HepG2 (cell line): Measurements from ENCODE around the gene LCN12. TPM values are rescaled to one million over a fixed set of nuclear protein-coding genes. Genes with fewer than 3 reads are reported as not detected.

Experiments
- ATAC-seq: fragments of 200-7000 bp; cut with Tn5 transposase; 3 replicates; pipeline ENCODE4 v1.9.1; 2020; ENCODE audit warnings: mild to moderate bottlenecking, moderate library complexity
- BruUV-seq: library from RNA; stranded (reverse); fragments of 400-500 nt; replicated peaks from 2 replicates; lab custom pipeline; 2021; lab: Mats Ljungman, UMichigan
- CTCF ChIA-PET: fragments of 300-600 bp; formaldehyde crosslinking; extraction: SDS; loops from one replicate; lab custom pipeline; 2021; ENCODE audit warnings: low total read pairs, inconsistent platforms, low intra/inter-chr PET ratio; lab: Yijun Ruan, JAX
- POLR2A ChIA-PET: fragments of 350-600 bp; sonication (Branson Sonifier 250); formaldehyde crosslinking; loops from one replicate; lab custom pipeline; 2020; ENCODE audit warnings: antibody characterized with exemption, inconsistent platforms; lab: Yijun Ruan, JAX
- DNase-seq: peaks from one replicate; pipeline ENCODE4 v3.0.0-alpha.2; 2015; ENCODE audit warnings: low spot score
- FAIRE-seq: peaks from 3 replicates; lab custom pipeline; 2011; peaks lifted over from hg19 to GRCh38; lab: Jason Lieb, UNC
- H2AFZ ChIP-seq: one replicate; pipeline ENCODE4 v1.6.1; 2011; ENCODE audit warnings: low read length, inconsistent platforms
- H3K27ac ChIP-seq: fragments of 300-600 bp; 3 replicates; pipeline ENCODE4 v1.8.0; 2011; ENCODE audit warnings: mixed run types, mild to moderate bottlenecking, mixed read lengths, low read length, inconsistent platforms; ENCODE audit not compliant: insufficient read depth; ENCODE audit errors: extremely low read length
- H3K27me3 ChIP-seq, 2 experiments: fragments of 200-600 bp in 1 of 2; 2 replicates in 1 of 2; 3 replicates in 1 of 2; pipeline versions ENCODE4 v1.6.0 to v1.8.0; 2011; ENCODE audit warnings: low read length in 2 of 2, mild to moderate bottlenecking in 2 of 2, moderate library complexity in 2 of 2, inconsistent platforms in 1 of 2; ENCODE audit not compliant: insufficient read depth in 2 of 2, control insufficient read depth in 1 of 2
- H3K36me3 ChIP-seq, 2 experiments: fragments of 200-600 bp in 1 of 2; replicated peaks in 1 of 2; 2 replicates in 1 of 2; 3 replicates in 1 of 2; pipeline versions ENCODE4 v1.5.1 to v1.8.0; 2011; ENCODE audit warnings: low read length in 2 of 2, inconsistent platforms in 1 of 2; ENCODE audit not compliant: insufficient read depth in 2 of 2, control insufficient read depth in 1 of 2
- H3K4me1 ChIP-seq: 2 replicates; pipeline ENCODE4 v1.5.1; 2012; ENCODE audit warnings: low read length, inconsistent platforms; ENCODE audit not compliant: insufficient read depth
- H3K4me2 ChIP-seq: 2 replicates; pipeline ENCODE4 v1.6.0; 2011; ENCODE audit warnings: low read depth, low read length, inconsistent platforms
- H3K4me3 ChIP-seq, 3 experiments: fragments of 200-600 bp in 1 of 3; sonication (generic), shearing (Covaris generic) in 1 of 3; replicated peaks in 1 of 3; 2 replicates each; pipeline ENCODE4 v1.5.1; 2011 to 2016; ENCODE audit warnings: low read length in 3 of 3, inconsistent platforms in 2 of 3, low read depth in 2 of 3, mild to moderate bottlenecking in 2 of 3, control low read depth in 1 of 3, mixed read lengths in 1 of 3; ENCODE audit not compliant: insufficient read depth in 1 of 3
- H3K79me2 ChIP-seq: one replicate; pipeline ENCODE4 v1.6.1; 2011; ENCODE audit warnings: low read length, inconsistent platforms; ENCODE audit not compliant: insufficient read depth
- H3K9ac ChIP-seq: 2 replicates; pipeline ENCODE4 v1.6.0; 2011; ENCODE audit warnings: mild to moderate bottlenecking, low read depth, low read length, inconsistent platforms; ENCODE audit not compliant: insufficient read depth
- H3K9me3 ChIP-seq: 2 replicates; pipeline ENCODE4 v1.5.1; 2012; ENCODE audit warnings: mild to moderate bottlenecking, low read length
- H4K20me1 ChIP-seq: 2 replicates; pipeline ENCODE4 v1.6.0; 2011; ENCODE audit warnings: inconsistent platforms, mild to moderate bottlenecking, low read length, moderate library complexity; ENCODE audit not compliant: insufficient read depth
- AGO2 ChIP-seq: fragments of 200-400 bp; formaldehyde crosslinking; optimal IDR thresholded peaks from 2 replicates; pipeline ENCODE3; 2017; ENCODE audit warnings: mild to moderate bottlenecking, low read depth, low read length, moderate library complexity
- CREBL2 ChIP-seq: sonication (generic); formaldehyde crosslinking; IDR thresholded peaks from 2 replicates; pipeline ENCODE4 v1.8.1; 2023; ENCODE audit warnings: missing genetic modification reagents, mild to moderate bottlenecking, borderline replicate concordance
- HMGXB4 ChIP-seq, 2 experiments: sonication (generic) in 1 of 2; formaldehyde crosslinking in 1 of 2; IDR thresholded peaks; 2 replicates each; pipeline versions ENCODE4 v1.4.0 to v1.6.1; 2018 to 2020; ENCODE audit warnings: missing genetic modification reagents in 2 of 2, borderline replicate concordance in 1 of 2, low read depth in 1 of 2, mild to moderate bottlenecking in 1 of 2, missing biosample characterization in 1 of 2
- IKZF4 ChIP-seq: sonication (generic); formaldehyde crosslinking; IDR thresholded peaks from 2 replicates; pipeline ENCODE4 v1.5.1; 2020; ENCODE audit warnings: borderline replicate concordance, mild to moderate bottlenecking, low read depth, missing genetic modification reagents; ENCODE audit errors: not compliant biosample characterization
- KDM2A ChIP-seq: sonication (generic); formaldehyde crosslinking; IDR thresholded peaks from 2 replicates; pipeline ENCODE4 v1.4.0; 2020; ENCODE audit warnings: low read depth, missing genetic modification reagents, borderline replicate concordance
- RBFOX2 ChIP-seq: fragments of 200-400 bp; formaldehyde crosslinking; IDR thresholded peaks from 2 replicates; pipeline ENCODE4 v1.6.1; 2017; ENCODE audit warnings: low read depth, mild to moderate bottlenecking, low read length
- RCOR2 ChIP-seq: IDR thresholded peaks from 2 replicates; pipeline ENCODE4 v1.6.1; 2016; ENCODE audit warnings: missing biosample characterization, missing genetic modification reagents
- TRIM22 ChIP-seq: fragments of 450-650 bp; IDR thresholded peaks from 2 replicates; pipeline ENCODE4 v1.6.1; 2017
- ZBTB33 ChIP-seq: sonication (generic); formaldehyde crosslinking; IDR thresholded peaks from 2 replicates; pipeline ENCODE4 v1.4.0; 2020; ENCODE audit warnings: missing genetic modification reagents
- ZFX ChIP-seq: sonication (generic); formaldehyde crosslinking; IDR thresholded peaks from 2 replicates; pipeline ENCODE4 v1.4.0; 2020; ENCODE audit warnings: mild to moderate bottlenecking, low read depth, missing genetic modification reagents, moderate library complexity
- ZKSCAN5 ChIP-seq: sonication (generic); formaldehyde crosslinking; IDR thresholded peaks from 2 replicates; pipeline ENCODE4 v1.5.1; 2020; ENCODE audit warnings: mild to moderate bottlenecking, missing genetic modification reagents
- ZNF160 ChIP-seq: sonication (generic); formaldehyde crosslinking; IDR thresholded peaks from 2 replicates; pipeline ENCODE4 v1.8.0; 2022; ENCODE audit warnings: mild to moderate bottlenecking, inconsistent platforms, missing genetic modification reagents
- ZNF18 ChIP-seq: sonication (generic); formaldehyde crosslinking; IDR thresholded peaks from 2 replicates; pipeline ENCODE4 v1.8.0; 2022; ENCODE audit warnings: mild to moderate bottlenecking, missing genetic modification reagents; ENCODE audit not compliant: insufficient replicate concordance
- WGBS: methylation state at CpG from one replicate; pipeline ENCODE4 v1.1.6; 2017; ENCODE audit warnings: low lambda C conversion rate; 5-methylcytosine and 5-hydroxymethylcytosine counted together
- in situ Hi-C: cut with HindIII; loops from 2 replicates; pipeline ENCODE4 v1.10.0; 2017; ENCODE audit warnings: low pct_unique_long_range_greater_than_20kb; ENCODE audit not compliant: extremely low pct_ligation_motif_present
- intact Hi-C: fragments of 100-400 bp; cut with micrococcal nuclease; formaldehyde crosslinking; loops from one replicate; pipeline ENCODE4 v1.10.0; 2022; ENCODE audit not compliant: unreplicated experiment
- polyA plus RNA-seq, 8 experiments: library from polyadenylated mRNA; depleted of rRNA in 3 of 8; stranded (reverse) in 7 of 8; unstranded in 1 of 8; fragments of >200 nt; fragmentation: Illumina TruSeq in 4 of 8; extraction: Trizol in 4 of 8; gene quantifications; 2 replicates each; pipeline versions ENCODE4 v1.2.1 to v1.2.3, GENCODE V29; 2011 to 2016; ENCODE audit warnings: low read depth in 4 of 8, missing spikeins in 1 of 8, mixed read lengths in 1 of 8; ENCODE audit not compliant: insufficient read depth in 1 of 8
- total RNA-seq, 5 experiments: library from RNA; depleted of rRNA; stranded (reverse); fragments of >200 nt; fragmentation: Illumina TruSeq; extraction: Trizol; gene quantifications; 2 replicates each; pipeline ENCODE4 v1.2.3, GENCODE V29; 2016; ENCODE audit warnings: low read depth in 1 of 5

LCN12 gene
- total and polyA plus RNA-seq, 2 of the 13 experiments (the other 11 are each of a cell fraction or from before 2014, with no cell fraction given): 3.4 to 6.9 TPM

GRCh38 chr9:136947028-136947891, 4.8 kb upstream of the LCN12 start:
- ATAC-seq: no peak
- TF ChIP-seq ZNF160 (CRISPR knock-in tag): no peak
- peak; percentile 20 for TF ChIP-seq ZNF18
- no peak for TF ChIP-seq TRIM22
- TF ChIP-seq CREBL2: 0 out of 2 replicates have a peak, but pooled peaks have one; percentile 46
- TF ChIP-seq RBFOX2: 0 out of 2 replicates have a peak, but pooled peaks have one; percentile 20
- no peak for TF ChIP-seq RCOR2 (CRISPR knock-in tag)
- 0 out of 4 replicates have a peak, but pooled peaks of 1 of the 2 experiments have one; percentile 13 for TF ChIP-seq HMGXB4 (CRISPR knock-in tag; IDR thresholded peaks at IDR 0.05; ENCODE audit: borderline replicate concordance in 1 of 2, low read depth in 1 of 2)
- no peak for TF ChIP-seq ZKSCAN5 (CRISPR knock-in tag)
- TF ChIP-seq ZFX (CRISPR knock-in tag): no peak; the same call in 1 of the 2 replicates
- TF ChIP-seq ZBTB33 (CRISPR knock-in tag): peak; percentile 49; the same call in 1 of the 2 replicates
- peak; percentile 43 for TF ChIP-seq IKZF4 (CRISPR knock-in tag)
- peak; percentile 25 for TF ChIP-seq AGO2
- 0 out of 2 replicates have a peak, but pooled peaks have one; percentile 3 for TF ChIP-seq KDM2A (CRISPR knock-in tag)

More at GRCh38 chr9:136947028-136947891, 4.8 kb upstream of the LCN12 start:
- H3K36me3 ChIP-seq: peaks cover 3 to 5% of the 10 kb centered on the region in 2 experiments; a peak in 2 of 5 replicates
- peak overlapping the region; percentile 95 for H3K27ac ChIP-seq
- H4K20me1 ChIP-seq: no peaks in the 10 kb centered on the region
- no TSS peak for BruUV-seq
- H3K9ac ChIP-seq: peak overlapping the region; percentile 17
- WGBS: 75% methylated on average over 21 of the region's 26 CpGs
- no peaks in the 10 kb centered on the region for H3K27me3 ChIP-seq
- ChIA-PET CTCF (interaction anchor here (1.1 to 1.7 kb wide), 2 partner anchors 81 to 88 kb away, joined by 3 to 15 read pairs; no protein-coding TSS in a partner anchor), POLR2A (interaction anchor here (0.6 to 2.5 kb wide), 14 partner anchors 8 to 147 kb away, joined by 3 to 11 read pairs (median 6); partner anchors contain the start of genes CLIC3 and TRAF2)
- FAIRE-seq: no peak
- peak overlapping the region in 2 of 3 experiments; percentile 26 to 45; a peak in 4 of 6 replicates for H3K4me3 ChIP-seq
- in situ Hi-C loops (loop anchor here (5.0 kb wide), 1 partner anchor 85 kb away; the partner anchor contains the start of gene FUT7), intact Hi-C loops (loop anchor here (2.0 kb wide), 1 partner anchor 46 kb away; the partner anchor contains the start of gene PAXX)
- no peak for DNase-seq
- H3K4me1 ChIP-seq: peaks cover 59% of the 10 kb centered on the region
- peak overlapping the region; percentile 62 for H3K4me2 ChIP-seq
- H3K9me3 ChIP-seq: no peaks in the 10 kb centered on the region
- no peak overlapping the region for H2AFZ ChIP-seq
- H3K79me2 ChIP-seq: peaks cover 15% of the 10 kb centered on the region
